AG04450 (cell line): ENCODE data around the gene CCSER1. TPM values are rescaled to one million over a fixed set of nuclear protein-coding genes. Genes with fewer than 3 reads are reported as not detected.

Experiments used
- CTCF ChIA-PET: fragments of 300-600, 350-600 bp; formaldehyde crosslinking; extraction: SDS; loops from one replicate; lab custom pipeline; 2022; ENCODE audit warnings: antibody characterized with exemption, inconsistent platforms; lab: Charles Lee
- POLR2A ChIA-PET: fragments of 350-600 bp; formaldehyde crosslinking; extraction: SDS; loops from one replicate; lab custom pipeline; 2021; ENCODE audit warnings: antibody characterized with exemption, inconsistent platforms; lab: Yijun Ruan, JAX
- DNase-seq: peaks from one replicate; pipeline ENCODE4 v3.0.0-alpha.2; 2011; ENCODE audit warnings: low read depth, low spot score
- H3K27ac ChIP-seq: one replicate; pipeline ENCODE4 v1.5.1; 2012; ENCODE audit warnings: low read depth, low read length, control low read depth
- H3K27me3 ChIP-seq: one replicate; pipeline ENCODE4 v1.6.0; 2012; ENCODE audit warnings: low read length; ENCODE audit not compliant: control insufficient read depth, insufficient read depth
- H3K4me3 ChIP-seq: 2 replicates; pipeline ENCODE4 v1.5.1; 2011; ENCODE audit warnings: mild to moderate bottlenecking, low read depth, low read length, control low read depth
- H3K9me3 ChIP-seq: 2 replicates; pipeline ENCODE4 v1.5.1; 2012; ENCODE audit warnings: low read length; ENCODE audit not compliant: control insufficient read depth, insufficient read depth
- CTCF ChIP-seq: IDR thresholded peaks from 2 replicates; pipeline ENCODE4 v1.5.1; 2011; ENCODE audit warnings: low read depth, low read length, control low read depth, inconsistent platforms
- polyA plus RNA-seq: library from polyadenylated mRNA; depleted of rRNA; stranded (reverse); fragments of >200 nt; gene quantifications from 2 replicates; pipeline ENCODE4 v1.2.3, GENCODE V29; 2011

CCSER1 gene
- polyA plus RNA-seq, 1 experiment, result not detected

- H3K27ac ChIP-seq, result no peak overlapping the region
- no peaks in the 10 kb centered on the region for H3K27me3 ChIP-seq
- no peak for DNase-seq
- ChIA-PET CTCF (no interaction called here), POLR2A (no interaction called here)
- TF ChIP-seq CTCF, result no peak
- H3K9me3 ChIP-seq, result no peaks in the 10 kb centered on the region
- no peak overlapping the region for H3K4me3 ChIP-seq
Observed at GRCh38 chr4:90415116-90415515, 287.9 kb downstream of the CCSER1 start.

- CTCF ChIA-PET, result interaction anchor here (0.6 to 2.8 kb wide), 17 partner anchors 8 to 1969 kb away, joined by 3 to 11 read pairs (median 3); no protein-coding TSS in a partner anchor
- peak; percentile 59 for TF ChIP-seq CTCF
- POLR2A ChIA-PET, result interaction anchor here (0.6 kb wide), 1 partner anchor 23 kb away, joined by 3 read pairs; no protein-coding TSS in a partner anchor
- H3K4me3 ChIP-seq, result no peak overlapping the region
- DNase-seq, result no peak
- no peaks in the 10 kb centered on the region for H3K27me3 ChIP-seq
- H3K9me3 ChIP-seq, result no peaks in the 10 kb centered on the region
- no peak overlapping the region for H3K27ac ChIP-seq
Observed at GRCh38 chr4:90419124-90419711, 292.0 kb downstream of the CCSER1 start.

GRCh38 chr4:90421161-90421560 lies 294.0 kb downstream of the CCSER1 start:
- ChIA-PET CTCF (no interaction called here), POLR2A (no interaction called here)
- DNase-seq, result no peak
- Histone ChIP-seq H3K4me3 (no peak overlapping the region), H3K9me3 (no peaks in the 10 kb centered on the region), H3K27me3 (no peaks in the 10 kb centered on the region), H3K27ac (no peak overlapping the region)
- TF ChIP-seq CTCF, result no peak

GRCh38 chr4:90425893-90426292 lies 298.7 kb downstream of the CCSER1 start:
- Histone ChIP-seq H3K9me3 (no peaks in the 10 kb centered on the region), H3K4me3 (no peak overlapping the region), H3K27ac (no peak overlapping the region), H3K27me3 (no peaks in the 10 kb centered on the region)
- no peak for DNase-seq
- ChIA-PET POLR2A (no interaction called here), CTCF (no interaction called here)
- TF ChIP-seq CTCF, result no peak

GRCh38 chr4:90438522-90438921 lies 311.3 kb downstream of the CCSER1 start:
- ChIA-PET POLR2A (no interaction called here), CTCF (no interaction called here)
- no peak for DNase-seq
- H3K27me3 ChIP-seq, result no peaks in the 10 kb centered on the region
- H3K9me3 ChIP-seq, result no peaks in the 10 kb centered on the region
- no peak overlapping the region for H3K27ac ChIP-seq
- no peak overlapping the region for H3K4me3 ChIP-seq
- no peak for TF ChIP-seq CTCF
